ENCODE results near the gene CELF2. TPM values are rescaled to one million over a fixed set of nuclear protein-coding genes. Genes with fewer than 3 reads are reported as not detected.

CELF2 gene
- total RNA-seq, 1 experiment from 2014 or later = 0.27 TPM

- ChIA-PET POLR2A (no interaction called here), CTCF (no interaction called here)
- Histone ChIP-seq H3K27me3 (replicated peaks; ENCODE audit: control insufficient read depth, insufficient read depth, low read length) (no peaks in the 10 kb centered on the region), H3K9me3 (no peaks in the 10 kb centered on the region), H3K4me3 (ENCODE audit: low read depth, low read length) (no peak overlapping the region), H3K36me3 (ENCODE audit: control insufficient read depth, insufficient read depth, low read length) (no peaks in the 10 kb centered on the region), H3K4me1 (no peaks in the 10 kb centered on the region)
- no TSS peak for BruUV-seq (replicated peaks)
- no peak for DNase-seq
- no peaks in the 10 kb centered on the region for H3K4me1 Mint-ChIP-seq (ENCODE audit: low read depth, unreplicated experiment)
- H3K27me3 Mint-ChIP-seq (ENCODE audit: insufficient read depth, unreplicated experiment) = peaks cover 18% of the 10 kb centered on the region
- H3K36me3 Mint-ChIP-seq (ENCODE audit: insufficient read depth, unreplicated experiment) = no peaks in the 10 kb centered on the region
- intact Hi-C loops (cut with micrococcal nuclease; ENCODE audit: unreplicated experiment) = no loop called here
- no peak overlapping the region for H3K27ac Mint-ChIP-seq (ENCODE audit: unreplicated experiment)
- H3K4me3 Mint-ChIP-seq (ENCODE audit: unreplicated experiment) = no peak overlapping the region
- H3K9me3 Mint-ChIP-seq (ENCODE audit: unreplicated experiment) = no peaks in the 10 kb centered on the region
- TF ChIP-seq, protein P1, sequence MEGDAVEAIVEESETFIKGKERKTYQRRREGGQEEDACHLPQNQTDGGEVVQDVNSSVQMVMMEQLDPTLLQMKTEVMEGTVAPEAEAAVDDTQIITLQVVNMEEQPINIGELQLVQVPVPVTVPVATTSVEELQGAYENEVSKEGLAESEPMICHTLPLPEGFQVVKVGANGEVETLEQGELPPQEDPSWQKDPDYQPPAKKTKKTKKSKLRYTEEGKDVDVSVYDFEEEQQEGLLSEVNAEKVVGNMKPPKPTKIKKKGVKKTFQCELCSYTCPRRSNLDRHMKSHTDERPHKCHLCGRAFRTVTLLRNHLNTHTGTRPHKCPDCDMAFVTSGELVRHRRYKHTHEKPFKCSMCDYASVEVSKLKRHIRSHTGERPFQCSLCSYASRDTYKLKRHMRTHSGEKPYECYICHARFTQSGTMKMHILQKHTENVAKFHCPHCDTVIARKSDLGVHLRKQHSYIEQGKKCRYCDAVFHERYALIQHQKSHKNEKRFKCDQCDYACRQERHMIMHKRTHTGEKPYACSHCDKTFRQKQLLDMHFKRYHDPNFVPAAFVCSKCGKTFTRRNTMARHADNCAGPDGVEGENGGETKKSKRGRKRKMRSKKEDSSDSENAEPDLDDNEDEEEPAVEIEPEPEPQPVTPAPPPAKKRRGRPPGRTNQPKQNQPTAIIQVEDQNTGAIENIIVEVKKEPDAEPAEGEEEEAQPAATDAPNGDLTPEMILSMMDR (IDR thresholded peaks at IDR 0.05; ENCODE audit: insufficient read depth in 1 of 2, low read depth in 1 of 2, low read length in 1 of 2, severe bottlenecking in 1 of 2, unreplicated experiment in 1 of 2) = no peak
Measured at GRCh38 chr10:11093771-11094736, 76.4 kb downstream of the CELF2 start.

DNA sequence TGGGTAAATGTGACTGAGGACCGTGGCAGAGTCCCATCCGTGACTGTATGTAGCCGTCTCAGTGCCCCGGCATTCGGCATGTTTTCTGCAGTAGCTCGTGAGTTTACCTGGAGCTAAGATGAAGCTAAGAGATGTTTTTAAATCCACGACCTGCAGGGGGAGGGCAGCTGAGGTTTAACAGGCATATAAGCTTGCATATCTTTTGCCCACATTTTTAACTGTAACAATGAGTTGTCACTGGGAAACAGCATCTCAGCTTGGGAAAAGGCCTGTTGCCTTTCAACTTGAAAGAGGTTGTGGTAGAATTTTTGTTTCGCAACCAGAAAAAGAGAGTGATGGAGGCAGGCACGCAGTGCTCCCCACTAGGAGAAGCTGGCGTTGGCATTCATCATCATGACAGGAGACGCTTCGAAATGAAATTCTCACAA, 77.7 kb downstream of the CELF2 start:
- ChIA-PET CTCF (interaction anchor here (1.7 kb wide), 1 partner anchor 175 kb away, joined by 7 read pairs; no protein-coding TSS in a partner anchor), POLR2A (no interaction called here)
- peak in 1 of 2 experiments; percentile 5 for DNase-seq

GRCh38 chr10:11096422-11096821, 78.8 kb downstream of the CELF2 start:
- no TSS peak for BruUV-seq (replicated peaks)
- no peaks in the 10 kb centered on the region for H3K9me3 Mint-ChIP-seq (ENCODE audit: unreplicated experiment)
- Histone ChIP-seq H3K36me3 (ENCODE audit: control insufficient read depth, insufficient read depth, low read length) (no peaks in the 10 kb centered on the region), H3K4me3 (ENCODE audit: low read depth, low read length) (no peak overlapping the region), H3K9me3 (no peaks in the 10 kb centered on the region), H3K27me3 (replicated peaks; ENCODE audit: control insufficient read depth, insufficient read depth, low read length) (no peaks in the 10 kb centered on the region), H3K4me1 (no peaks in the 10 kb centered on the region)
- H3K4me3 Mint-ChIP-seq (ENCODE audit: unreplicated experiment) = no peak overlapping the region
- no peaks in the 10 kb centered on the region for H3K36me3 Mint-ChIP-seq (ENCODE audit: insufficient read depth, unreplicated experiment)
- DNase-seq = no peak
- TF ChIP-seq, protein P1 (IDR thresholded peaks at IDR 0.05; ENCODE audit: insufficient read depth in 1 of 2, low read depth in 1 of 2, low read length in 1 of 2, severe bottlenecking in 1 of 2, unreplicated experiment in 1 of 2) = no peak
- intact Hi-C loops (cut with micrococcal nuclease; ENCODE audit: unreplicated experiment) = no loop called here
- H3K4me1 Mint-ChIP-seq (ENCODE audit: low read depth, unreplicated experiment) = no peaks in the 10 kb centered on the region
- CTCF ChIA-PET = interaction anchor here (1.7 kb wide), 1 partner anchor 174 kb away, joined by 7 read pairs; no protein-coding TSS in a partner anchor
- H3K27ac Mint-ChIP-seq (ENCODE audit: unreplicated experiment) = no peak overlapping the region
- H3K27me3 Mint-ChIP-seq (ENCODE audit: insufficient read depth, unreplicated experiment) = peaks cover 24% of the 10 kb centered on the region
- POLR2A ChIA-PET = no interaction called here

More for the DNA sequence above, 77.7 kb downstream of the CELF2 start:
- no peaks in the 10 kb centered on the region for H3K27me3 ChIP-seq (replicated peaks; ENCODE audit: control insufficient read depth, insufficient read depth, low read length)
- no peaks in the 10 kb centered on the region for H3K36me3 Mint-ChIP-seq (ENCODE audit: insufficient read depth, unreplicated experiment)
- no peak overlapping the region for H3K4me3 ChIP-seq (ENCODE audit: low read depth, low read length)
- H3K36me3 ChIP-seq (ENCODE audit: control insufficient read depth, insufficient read depth, low read length) = no peaks in the 10 kb centered on the region
- TF ChIP-seq, protein P1 (IDR thresholded peaks at IDR 0.05; ENCODE audit: insufficient read depth in 1 of 2, low read depth in 1 of 2, low read length in 1 of 2, severe bottlenecking in 1 of 2, unreplicated experiment in 1 of 2) = peak in 1 of 2 experiments; percentile 29
- no peaks in the 10 kb centered on the region for H3K9me3 ChIP-seq
- no peaks in the 10 kb centered on the region for H3K4me1 Mint-ChIP-seq (ENCODE audit: low read depth, unreplicated experiment)
- intact Hi-C loops (cut with micrococcal nuclease; ENCODE audit: unreplicated experiment) = no loop called here
- no peaks in the 10 kb centered on the region for H3K9me3 Mint-ChIP-seq (ENCODE audit: unreplicated experiment)
- H3K27ac Mint-ChIP-seq (ENCODE audit: unreplicated experiment) = no peak overlapping the region
- H3K27me3 Mint-ChIP-seq (ENCODE audit: insufficient read depth, unreplicated experiment) = peaks cover 18% of the 10 kb centered on the region
- BruUV-seq (replicated peaks) = no TSS peak
- no peak overlapping the region for H3K4me3 Mint-ChIP-seq (ENCODE audit: unreplicated experiment)
- no peaks in the 10 kb centered on the region for H3K4me1 ChIP-seq
